ENCODE data around the gene TMIGD1. TPM values are rescaled to one million over a fixed set of nuclear protein-coding genes. Genes with fewer than 3 reads are reported as not detected.

Gene TMIGD1
- total and polyA plus RNA-seq, 2 experiments from 2014 or later: not detected

DNA sequence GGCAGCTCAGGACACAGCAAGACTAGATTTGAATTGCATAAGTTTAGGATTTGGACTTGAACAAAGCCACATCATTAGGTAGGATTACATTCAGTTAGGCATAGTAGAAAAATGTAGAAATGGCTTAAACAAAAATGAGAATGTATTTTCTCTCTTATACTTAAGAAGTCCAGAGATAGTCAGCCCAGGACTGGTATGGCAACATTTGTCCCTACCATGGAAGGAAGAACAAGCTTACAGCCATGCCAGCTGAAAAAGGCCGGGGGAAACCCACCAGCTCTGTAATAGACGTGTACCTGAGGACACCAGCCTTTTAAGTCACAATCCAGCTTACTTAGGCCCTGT, 11.2 kb upstream of the TMIGD1 start:
- Histone ChIP-seq H3K36me3 (ENCODE audit: insufficient read depth) (no peaks in the 10 kb centered on the region), H3K9me2 (ENCODE audit: insufficient read depth) (no peaks in the 10 kb centered on the region), H3K27me3 (ENCODE audit: insufficient read depth) (no peaks in the 10 kb centered on the region), H3K4me2 (no peak overlapping the region), H3K79me2 (replicated peaks; ENCODE audit: insufficient read depth) (no peaks in the 10 kb centered on the region), H3K27ac (ENCODE audit: low read depth) (no peak overlapping the region), H3F3A (replicated peaks; ENCODE audit: low read depth) (no peaks in the 10 kb centered on the region), H4K20me1 (replicated peaks; ENCODE audit: insufficient read depth) (no peaks in the 10 kb centered on the region), H3K4me1 (ENCODE audit: insufficient read depth) (no peaks in the 10 kb centered on the region), H3K4me3 (no peak overlapping the region), H2AFZ (0 out of 2 replicates have a peak overlapping the region, but pooled peaks have one; percentile 28)
- no peaks in the 10 kb centered on the region for H3K36me3 Mint-ChIP-seq (ENCODE audit: low read depth)
- TF ChIP-seq EZH2 (IDR thresholded peaks at IDR 0.05; ENCODE audit: low read depth, unreplicated experiment) (no peak), ZNF331 (CRISPR knock-in tag; IDR thresholded peaks at IDR 0.05; ENCODE audit: low read depth) (no peak), STAT1 (IDR thresholded peaks at IDR 0.05; ENCODE audit: unreplicated experiment) (no peak), NANOG (IDR thresholded peaks at IDR 0.05; ENCODE audit: borderline replicate concordance) (no peak), POLR2AphosphoS5 (IDR thresholded peaks at IDR 0.05; ENCODE audit: low read depth) (no peak), EZH2phosphoT487 (IDR thresholded peaks at IDR 0.05; ENCODE audit: unreplicated experiment) (no peak), ZNF114 (CRISPR knock-in tag; IDR thresholded peaks at IDR 0.05) (no peak), JUNB (IDR thresholded peaks at IDR 0.05; ENCODE audit: unreplicated experiment) (no peak), CREB1 (CRISPR knock-in tag; IDR thresholded peaks at IDR 0.05; ENCODE audit: low read depth) (no peak)
- TF ChIP-seq, protein P1, sequence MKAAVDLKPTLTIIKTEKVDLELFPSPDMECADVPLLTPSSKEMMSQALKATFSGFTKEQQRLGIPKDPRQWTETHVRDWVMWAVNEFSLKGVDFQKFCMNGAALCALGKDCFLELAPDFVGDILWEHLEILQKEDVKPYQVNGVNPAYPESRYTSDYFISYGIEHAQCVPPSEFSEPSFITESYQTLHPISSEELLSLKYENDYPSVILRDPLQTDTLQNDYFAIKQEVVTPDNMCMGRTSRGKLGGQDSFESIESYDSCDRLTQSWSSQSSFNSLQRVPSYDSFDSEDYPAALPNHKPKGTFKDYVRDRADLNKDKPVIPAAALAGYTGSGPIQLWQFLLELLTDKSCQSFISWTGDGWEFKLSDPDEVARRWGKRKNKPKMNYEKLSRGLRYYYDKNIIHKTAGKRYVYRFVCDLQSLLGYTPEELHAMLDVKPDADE (IDR thresholded peaks at IDR 0.05): no peak
- TF ChIP-seq, protein P2, sequence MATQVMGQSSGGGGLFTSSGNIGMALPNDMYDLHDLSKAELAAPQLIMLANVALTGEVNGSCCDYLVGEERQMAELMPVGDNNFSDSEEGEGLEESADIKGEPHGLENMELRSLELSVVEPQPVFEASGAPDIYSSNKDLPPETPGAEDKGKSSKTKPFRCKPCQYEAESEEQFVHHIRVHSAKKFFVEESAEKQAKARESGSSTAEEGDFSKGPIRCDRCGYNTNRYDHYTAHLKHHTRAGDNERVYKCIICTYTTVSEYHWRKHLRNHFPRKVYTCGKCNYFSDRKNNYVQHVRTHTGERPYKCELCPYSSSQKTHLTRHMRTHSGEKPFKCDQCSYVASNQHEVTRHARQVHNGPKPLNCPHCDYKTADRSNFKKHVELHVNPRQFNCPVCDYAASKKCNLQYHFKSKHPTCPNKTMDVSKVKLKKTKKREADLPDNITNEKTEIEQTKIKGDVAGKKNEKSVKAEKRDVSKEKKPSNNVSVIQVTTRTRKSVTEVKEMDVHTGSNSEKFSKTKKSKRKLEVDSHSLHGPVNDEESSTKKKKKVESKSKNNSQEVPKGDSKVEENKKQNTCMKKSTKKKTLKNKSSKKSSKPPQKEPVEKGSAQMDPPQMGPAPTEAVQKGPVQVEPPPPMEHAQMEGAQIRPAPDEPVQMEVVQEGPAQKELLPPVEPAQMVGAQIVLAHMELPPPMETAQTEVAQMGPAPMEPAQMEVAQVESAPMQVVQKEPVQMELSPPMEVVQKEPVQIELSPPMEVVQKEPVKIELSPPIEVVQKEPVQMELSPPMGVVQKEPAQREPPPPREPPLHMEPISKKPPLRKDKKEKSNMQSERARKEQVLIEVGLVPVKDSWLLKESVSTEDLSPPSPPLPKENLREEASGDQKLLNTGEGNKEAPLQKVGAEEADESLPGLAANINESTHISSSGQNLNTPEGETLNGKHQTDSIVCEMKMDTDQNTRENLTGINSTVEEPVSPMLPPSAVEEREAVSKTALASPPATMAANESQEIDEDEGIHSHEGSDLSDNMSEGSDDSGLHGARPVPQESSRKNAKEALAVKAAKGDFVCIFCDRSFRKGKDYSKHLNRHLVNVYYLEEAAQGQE (IDR thresholded peaks at IDR 0.05; ENCODE audit: unreplicated experiment): no peak
- TF ChIP-seq, protein P3, sequence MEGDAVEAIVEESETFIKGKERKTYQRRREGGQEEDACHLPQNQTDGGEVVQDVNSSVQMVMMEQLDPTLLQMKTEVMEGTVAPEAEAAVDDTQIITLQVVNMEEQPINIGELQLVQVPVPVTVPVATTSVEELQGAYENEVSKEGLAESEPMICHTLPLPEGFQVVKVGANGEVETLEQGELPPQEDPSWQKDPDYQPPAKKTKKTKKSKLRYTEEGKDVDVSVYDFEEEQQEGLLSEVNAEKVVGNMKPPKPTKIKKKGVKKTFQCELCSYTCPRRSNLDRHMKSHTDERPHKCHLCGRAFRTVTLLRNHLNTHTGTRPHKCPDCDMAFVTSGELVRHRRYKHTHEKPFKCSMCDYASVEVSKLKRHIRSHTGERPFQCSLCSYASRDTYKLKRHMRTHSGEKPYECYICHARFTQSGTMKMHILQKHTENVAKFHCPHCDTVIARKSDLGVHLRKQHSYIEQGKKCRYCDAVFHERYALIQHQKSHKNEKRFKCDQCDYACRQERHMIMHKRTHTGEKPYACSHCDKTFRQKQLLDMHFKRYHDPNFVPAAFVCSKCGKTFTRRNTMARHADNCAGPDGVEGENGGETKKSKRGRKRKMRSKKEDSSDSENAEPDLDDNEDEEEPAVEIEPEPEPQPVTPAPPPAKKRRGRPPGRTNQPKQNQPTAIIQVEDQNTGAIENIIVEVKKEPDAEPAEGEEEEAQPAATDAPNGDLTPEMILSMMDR (conservative IDR thresholded peaks at IDR 0.05; ENCODE audit: low read depth in 2 of 2): no peak
- TF ChIP-seq, protein P4, sequence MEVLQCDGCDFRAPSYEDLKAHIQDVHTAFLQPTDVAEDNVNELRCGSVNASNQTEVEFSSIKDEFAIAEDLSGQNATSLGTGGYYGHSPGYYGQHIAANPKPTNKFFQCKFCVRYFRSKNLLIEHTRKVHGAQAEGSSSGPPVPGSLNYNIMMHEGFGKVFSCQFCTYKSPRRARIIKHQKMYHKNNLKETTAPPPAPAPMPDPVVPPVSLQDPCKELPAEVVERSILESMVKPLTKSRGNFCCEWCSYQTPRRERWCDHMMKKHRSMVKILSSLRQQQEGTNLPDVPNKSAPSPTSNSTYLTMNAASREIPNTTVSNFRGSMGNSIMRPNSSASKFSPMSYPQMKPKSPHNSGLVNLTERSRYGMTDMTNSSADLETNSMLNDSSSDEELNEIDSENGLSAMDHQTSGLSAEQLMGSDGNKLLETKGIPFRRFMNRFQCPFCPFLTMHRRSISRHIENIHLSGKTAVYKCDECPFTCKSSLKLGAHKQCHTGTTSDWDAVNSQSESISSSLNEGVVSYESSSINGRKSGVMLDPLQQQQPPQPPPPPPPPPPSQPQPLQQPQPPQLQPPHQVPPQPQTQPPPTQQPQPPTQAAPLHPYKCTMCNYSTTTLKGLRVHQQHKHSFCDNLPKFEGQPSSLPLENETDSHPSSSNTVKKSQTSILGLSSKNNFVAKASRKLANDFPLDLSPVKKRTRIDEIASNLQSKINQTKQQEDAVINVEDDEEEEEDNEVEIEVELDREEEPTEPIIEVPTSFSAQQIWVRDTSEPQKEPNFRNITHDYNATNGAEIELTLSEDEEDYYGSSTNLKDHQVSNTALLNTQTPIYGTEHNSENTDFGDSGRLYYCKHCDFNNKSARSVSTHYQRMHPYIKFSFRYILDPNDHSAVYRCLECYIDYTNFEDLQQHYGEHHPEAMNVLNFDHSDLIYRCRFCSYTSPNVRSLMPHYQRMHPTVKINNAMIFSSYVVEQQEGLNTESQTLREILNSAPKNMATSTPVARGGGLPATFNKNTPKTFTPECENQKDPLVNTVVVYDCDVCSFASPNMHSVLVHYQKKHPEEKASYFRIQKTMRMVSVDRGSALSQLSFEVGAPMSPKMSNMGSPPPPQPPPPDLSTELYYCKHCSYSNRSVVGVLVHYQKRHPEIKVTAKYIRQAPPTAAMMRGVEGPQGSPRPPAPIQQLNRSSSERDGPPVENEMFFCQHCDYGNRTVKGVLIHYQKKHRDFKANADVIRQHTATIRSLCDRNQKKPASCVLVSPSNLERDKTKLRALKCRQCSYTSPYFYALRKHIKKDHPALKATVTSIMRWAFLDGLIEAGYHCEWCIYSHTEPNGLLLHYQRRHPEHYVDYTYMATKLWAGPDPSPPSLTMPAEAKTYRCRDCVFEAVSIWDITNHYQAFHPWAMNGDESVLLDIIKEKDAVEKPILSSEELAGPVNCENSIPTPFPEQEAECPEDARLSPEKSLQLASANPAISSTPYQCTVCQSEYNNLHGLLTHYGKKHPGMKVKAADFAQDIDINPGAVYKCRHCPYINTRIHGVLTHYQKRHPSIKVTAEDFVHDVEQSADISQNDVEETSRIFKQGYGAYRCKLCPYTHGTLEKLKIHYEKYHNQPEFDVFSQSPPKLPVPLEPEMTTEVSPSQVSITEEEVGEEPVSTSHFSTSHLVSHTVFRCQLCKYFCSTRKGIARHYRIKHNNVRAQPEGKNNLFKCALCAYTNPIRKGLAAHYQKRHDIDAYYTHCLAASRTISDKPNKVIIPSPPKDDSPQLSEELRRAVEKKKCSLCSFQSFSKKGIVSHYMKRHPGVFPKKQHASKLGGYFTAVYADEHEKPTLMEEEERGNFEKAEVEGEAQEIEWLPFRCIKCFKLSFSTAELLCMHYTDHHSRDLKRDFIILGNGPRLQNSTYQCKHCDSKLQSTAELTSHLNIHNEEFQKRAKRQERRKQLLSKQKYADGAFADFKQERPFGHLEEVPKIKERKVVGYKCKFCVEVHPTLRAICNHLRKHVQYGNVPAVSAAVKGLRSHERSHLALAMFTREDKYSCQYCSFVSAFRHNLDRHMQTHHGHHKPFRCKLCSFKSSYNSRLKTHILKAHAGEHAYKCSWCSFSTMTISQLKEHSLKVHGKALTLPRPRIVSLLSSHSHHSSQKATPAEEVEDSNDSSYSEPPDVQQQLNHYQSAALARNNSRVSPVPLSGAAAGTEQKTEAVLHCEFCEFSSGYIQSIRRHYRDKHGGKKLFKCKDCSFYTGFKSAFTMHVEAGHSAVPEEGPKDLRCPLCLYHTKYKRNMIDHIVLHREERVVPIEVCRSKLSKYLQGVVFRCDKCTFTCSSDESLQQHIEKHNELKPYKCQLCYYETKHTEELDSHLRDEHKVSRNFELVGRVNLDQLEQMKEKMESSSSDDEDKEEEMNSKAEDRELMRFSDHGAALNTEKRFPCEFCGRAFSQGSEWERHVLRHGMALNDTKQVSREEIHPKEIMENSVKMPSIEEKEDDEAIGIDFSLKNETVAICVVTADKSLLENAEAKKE (CRISPR knock-in tag; IDR thresholded peaks at IDR 0.05): no peak
- H3K27ac Mint-ChIP-seq: no peak overlapping the region
- no peak for ATAC-seq
- H3K9me3 Mint-ChIP-seq: no peaks in the 10 kb centered on the region; the same call in 2 of the 3 replicates
- H3K27me3 Mint-ChIP-seq (ENCODE audit: insufficient read depth, low read depth, poor library complexity): peaks cover 2% of the 10 kb centered on the region
- peaks cover 10% of the 10 kb centered on the region for H3K4me1 Mint-ChIP-seq
- DNase-seq (ENCODE audit: low spot score): no peak
- no peak overlapping the region for H3K4me3 Mint-ChIP-seq

Measured in GM23338 (cell line).